GM19043 (cell line): ENCODE results near the gene KRT80.

Source experiments
- ATAC-seq: cut with Tn5 transposase; IDR thresholded peaks from one replicate; pipeline ENCODE4 v1.9.1; 2021; ENCODE audit warnings: low read depth; ENCODE audit not compliant: unreplicated experiment

KRT80 gene

GRCh38 chr12:52200086-52200780 lies 8.4 kb upstream of the KRT80 start:
- no peak for ATAC-seq

DNA sequence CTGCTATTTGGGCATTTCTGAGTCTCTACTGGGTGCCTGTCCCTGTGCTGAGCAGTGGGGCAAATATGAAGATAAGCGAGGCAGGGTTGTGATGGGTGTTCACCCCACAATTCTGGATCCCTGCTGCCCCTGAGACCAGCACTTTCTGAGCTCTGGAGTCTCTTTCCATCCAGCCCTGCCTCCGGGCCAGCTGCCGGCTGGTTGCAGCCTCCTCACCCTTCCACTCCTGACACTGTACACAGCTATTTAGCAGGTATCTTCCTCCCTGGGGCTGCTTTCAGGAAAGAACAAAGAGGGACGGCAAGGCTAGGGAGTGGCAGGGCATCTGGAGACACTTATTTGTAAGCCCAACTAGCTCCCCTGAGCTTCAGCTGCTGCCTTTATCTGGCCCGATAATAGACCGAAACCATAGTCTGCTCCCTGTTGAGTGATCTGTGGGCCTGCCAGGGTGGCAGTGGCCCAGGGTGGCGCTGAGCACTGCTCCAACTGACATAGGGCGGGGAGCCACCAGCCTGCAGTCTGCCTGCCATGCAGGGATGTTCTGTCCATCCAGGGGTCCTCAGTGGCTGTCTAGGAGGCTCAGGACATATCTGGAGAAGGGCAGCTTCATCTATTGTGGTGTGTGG lies 7.6 kb upstream of the KRT80 start:
- no peak for ATAC-seq

DNA sequence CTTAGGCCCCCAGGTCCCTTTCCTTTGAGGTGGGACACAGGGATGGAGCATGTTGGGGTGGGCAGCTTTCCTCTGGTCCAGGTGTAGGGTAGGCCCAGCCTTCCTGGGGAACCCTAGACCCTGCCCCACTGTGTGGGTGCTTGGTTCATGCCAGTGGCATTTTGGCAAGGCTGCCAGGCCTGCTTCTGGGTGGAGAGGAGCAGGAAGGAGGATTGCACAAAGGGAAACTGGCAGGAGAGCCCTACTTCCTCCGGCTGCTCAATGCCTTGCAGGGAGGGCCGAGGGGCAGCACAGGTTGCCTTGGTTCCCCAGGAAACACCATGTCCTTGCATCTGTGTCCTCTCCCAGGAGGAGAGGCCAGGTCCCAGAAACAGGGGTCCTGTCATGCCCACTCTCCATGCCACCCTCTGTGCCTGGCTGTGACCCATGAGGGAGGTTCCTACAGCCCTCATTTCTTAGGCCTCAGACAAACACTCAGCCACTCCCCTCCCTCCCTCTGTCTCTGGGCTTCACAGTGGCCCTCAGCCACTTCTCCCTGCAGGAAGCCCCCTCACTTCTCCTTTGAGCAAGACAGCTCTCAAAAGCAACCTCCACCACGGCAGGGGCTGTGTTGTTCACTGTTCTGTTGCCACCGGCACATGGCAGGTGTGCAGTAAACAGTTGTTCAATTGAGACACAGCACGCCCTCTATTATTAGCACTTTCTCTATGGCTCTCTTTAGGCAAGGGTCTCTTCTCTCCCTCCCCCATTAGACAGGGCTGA lies 6.8 kb upstream of the KRT80 start:
- no peak for ATAC-seq

GRCh38 chr12:52197371-52198231 lies 5.8 kb upstream of the KRT80 start:
- no peak for ATAC-seq

DNA sequence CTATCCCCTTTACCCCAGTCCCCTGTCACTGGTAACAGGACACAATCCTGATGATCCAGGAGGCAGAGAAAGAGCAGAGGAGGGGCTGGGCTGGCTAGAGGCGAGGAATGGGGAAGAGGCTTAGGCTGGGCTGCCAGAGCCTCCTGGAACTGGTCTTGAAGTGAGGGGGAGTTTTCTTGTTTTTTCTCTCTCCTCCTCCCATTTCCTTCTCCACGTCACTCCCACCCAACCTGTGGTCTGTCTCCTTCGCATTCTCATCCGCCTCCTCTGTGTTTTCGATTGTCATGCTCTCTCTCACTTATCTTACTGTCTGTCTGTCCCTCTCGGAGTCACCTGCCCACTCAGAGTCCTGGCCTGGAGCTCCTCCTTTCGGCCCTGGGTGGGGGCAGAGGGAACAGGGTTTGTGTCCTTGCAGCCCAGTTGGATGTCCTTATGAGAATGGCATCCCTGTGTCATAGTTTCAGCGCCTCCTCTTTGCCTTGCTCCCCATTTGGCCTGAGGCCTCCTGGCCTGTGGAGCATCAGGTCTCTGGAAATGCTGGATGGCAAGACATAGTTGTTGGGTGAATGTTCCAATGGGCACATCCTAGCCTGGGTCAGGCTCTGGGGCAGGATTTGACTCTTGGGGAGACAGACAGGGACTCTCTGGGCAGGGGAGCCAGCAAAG lies 3.4 kb upstream of the KRT80 start:
- no peak for ATAC-seq

DNA sequence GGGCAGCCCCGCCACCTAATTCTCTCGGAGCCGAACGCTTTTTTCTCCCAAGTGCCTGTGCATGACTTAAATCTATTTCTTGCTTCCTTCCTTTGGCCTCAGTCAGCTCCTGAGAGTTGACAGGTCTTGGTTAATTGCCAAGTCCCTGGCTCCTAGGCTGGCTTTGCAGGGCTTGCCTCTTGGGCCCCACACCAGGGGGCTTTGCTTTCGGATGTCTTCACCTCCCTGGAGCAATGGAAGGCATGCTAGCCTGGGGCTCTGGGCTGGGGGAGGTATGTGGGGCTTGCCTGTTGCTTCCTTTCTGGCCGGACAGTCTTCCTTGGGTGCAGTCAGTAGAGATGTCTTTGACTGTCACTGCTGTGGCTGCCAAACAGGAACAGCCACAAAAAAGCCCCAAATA lies 2.2 kb upstream of the KRT80 start:
- no peak for ATAC-seq

DNA sequence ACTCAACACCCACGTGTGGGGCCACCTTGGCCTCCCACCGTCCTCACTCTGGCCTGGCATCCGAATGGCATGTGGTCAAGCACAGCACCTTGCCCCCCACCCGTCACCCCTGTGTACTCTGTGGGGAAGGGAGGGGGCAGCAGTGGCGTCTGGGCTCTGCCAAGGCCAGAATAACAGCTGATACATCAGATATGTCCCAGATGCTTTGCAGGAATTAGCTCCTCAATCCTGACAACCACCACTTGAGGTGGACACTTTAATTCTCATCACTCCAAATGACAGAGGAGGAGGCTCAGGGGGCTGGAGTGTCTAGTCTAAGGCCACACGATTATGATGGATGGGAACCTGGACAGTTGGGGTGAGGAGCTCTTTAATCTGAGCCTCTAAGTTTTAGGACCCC lies 1.7 kb upstream of the KRT80 start:
- no peak for ATAC-seq

DNA sequence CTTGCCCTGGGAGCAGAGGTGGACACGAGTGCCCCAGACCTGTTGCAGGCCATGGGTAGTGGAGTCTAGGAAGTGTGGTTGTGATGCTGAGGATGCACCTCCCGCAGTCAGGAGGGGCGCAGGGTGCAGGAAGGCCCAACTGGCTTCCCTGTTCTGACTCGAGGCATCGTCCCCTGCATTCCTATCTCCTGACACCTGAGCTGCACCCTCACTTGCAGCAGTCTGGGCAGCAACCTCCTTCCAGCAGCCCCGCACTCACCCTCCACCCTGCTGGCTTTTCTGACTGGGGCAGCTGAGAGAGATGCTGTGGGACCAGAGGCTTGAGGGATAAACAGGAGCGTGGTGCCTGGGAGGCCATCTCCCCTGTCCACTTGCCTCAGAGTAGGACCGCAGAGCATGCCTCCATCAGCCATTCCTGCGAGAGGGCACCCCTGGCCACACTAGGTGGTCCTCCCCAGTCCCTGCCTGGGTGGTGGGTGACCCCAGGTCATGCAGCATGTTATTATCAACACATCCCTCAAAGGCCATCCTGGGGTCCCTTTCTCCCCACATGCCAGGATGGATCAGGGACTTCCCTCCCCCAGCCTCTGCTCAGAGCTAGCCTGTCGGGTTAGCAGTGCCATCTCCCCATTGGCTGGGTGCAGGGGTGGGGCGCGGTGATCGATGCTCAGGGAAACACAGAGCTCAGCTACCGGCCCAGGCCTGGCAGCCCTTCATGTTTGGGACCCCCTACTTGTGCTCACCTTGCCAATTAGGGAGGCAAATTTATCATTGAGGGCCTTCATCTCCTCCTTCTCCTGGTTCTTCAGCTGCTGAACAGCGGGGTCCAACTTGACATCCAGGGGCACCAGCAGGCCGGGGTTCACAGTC lies 719 bp downstream of the KRT80 start:
- ATAC-seq, result no peak

DNA sequence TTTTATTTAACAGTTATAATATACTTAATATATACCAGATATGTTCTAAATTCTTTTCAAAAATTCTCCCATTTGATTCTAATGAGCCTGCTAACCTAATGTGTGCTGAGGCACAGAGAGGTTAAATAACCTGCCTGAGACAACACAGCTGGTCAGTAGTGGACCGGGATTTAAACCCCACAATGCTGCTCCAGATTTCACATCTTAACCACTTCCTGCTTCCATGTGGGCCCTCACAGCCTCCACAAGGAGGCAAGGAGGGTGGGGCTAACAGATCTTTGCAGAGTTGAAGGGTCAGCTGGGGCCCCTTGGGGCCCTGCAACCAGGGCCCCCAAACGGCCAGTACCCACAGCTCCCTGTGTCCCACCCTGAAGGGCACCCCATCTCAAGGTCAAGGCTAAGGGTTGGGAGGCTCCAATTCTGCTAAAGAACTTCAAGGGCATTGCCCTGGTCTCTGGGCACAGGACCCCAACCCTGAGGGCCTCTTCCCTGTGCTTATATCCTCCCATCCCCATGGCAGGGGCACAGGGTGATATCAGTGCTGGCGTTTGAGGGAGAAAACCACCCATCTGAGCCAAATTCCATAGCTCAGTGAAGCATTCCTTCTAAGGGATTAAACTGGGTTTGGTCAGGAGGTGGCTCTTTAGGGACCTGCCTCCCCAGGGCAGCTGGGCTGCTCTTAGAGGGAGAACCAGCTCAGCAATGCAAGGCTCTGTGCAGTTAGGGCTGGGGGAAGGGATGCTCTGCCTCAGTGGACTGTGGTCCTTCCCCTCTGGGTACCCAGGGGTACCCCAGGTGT lies 2.2 kb downstream of the KRT80 start:
- no peak for ATAC-seq

DNA sequence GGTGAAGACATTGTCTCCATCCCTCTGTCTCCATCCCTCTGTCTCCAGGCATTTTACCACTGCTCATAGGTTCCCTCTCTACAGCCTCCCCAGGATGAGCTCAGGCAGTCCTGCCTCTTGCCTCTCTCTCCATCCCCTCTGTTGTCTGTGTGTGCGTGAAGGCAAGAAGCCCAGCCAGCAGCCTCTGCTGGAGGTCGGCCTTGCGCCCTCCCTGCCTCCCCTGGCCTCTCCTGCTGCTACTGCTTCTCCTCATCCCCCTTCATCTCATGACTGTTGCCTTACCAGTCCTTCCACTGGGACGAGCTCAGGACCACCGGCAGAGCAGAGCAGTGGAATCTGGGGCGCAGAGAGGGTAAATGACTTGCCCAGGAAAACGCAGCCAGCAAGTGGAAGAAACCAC lies 3.2 kb downstream of the KRT80 start:
- ATAC-seq, result no peak

- no peak for ATAC-seq
Observed at GRCh38 chr12:52187640-52188039, 4.2 kb downstream of the KRT80 start.

DNA sequence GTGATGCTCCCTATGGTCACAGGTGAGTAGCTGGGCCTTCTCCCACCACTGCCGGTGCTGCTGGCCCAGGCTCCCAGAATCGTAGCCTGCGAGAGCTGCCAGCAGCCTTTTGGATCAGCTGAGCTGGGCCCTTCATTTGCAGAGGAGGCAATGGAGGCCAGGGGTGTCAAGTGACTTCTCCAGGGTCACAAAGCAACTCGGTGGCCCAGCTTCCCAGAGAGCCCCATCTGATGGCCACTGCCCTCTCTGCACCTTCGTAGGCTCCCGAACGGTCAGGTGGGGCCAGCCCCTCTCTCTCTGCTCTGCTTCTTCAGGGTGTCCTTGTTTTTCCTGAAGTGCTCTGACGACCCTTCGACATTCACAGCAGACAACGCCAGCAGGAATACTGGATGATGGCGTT lies 4.6 kb downstream of the KRT80 start:
- no peak for ATAC-seq

DNA sequence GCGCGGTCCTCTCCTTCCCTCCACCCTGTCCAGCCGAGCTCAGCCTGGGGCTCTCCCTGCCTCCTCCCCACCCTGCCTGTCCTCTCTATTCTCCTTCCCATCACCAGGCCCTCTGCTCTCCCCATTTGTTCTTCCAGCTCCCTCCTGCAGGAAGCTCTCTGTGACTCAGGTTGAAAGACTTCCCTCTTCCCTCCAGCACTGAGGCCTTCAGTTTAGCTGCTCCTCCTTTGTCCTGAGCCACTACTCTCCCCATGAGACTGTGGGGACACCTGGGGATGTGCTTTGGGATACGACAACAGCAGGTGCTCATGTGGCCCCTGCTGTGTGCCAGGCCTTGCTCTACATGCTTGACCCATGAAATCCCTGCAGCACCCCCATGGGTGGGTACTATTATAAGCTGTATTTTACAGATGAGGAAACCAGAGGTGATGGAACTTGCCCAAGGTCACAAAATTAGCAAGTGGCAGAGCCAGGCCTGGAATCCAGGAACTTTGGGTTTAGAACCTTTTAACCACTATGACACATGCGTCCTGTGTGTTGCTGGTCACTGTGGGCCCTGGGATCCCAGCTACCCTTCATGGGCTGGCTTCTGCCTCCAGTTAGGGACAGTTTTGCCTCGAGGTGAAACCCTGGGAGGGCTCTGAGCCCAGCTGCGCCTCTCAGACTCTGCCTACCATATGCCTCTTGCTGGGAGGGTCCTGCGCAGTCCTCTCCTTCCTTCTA lies 5.5 kb downstream of the KRT80 start:
- ATAC-seq, result no peak

DNA sequence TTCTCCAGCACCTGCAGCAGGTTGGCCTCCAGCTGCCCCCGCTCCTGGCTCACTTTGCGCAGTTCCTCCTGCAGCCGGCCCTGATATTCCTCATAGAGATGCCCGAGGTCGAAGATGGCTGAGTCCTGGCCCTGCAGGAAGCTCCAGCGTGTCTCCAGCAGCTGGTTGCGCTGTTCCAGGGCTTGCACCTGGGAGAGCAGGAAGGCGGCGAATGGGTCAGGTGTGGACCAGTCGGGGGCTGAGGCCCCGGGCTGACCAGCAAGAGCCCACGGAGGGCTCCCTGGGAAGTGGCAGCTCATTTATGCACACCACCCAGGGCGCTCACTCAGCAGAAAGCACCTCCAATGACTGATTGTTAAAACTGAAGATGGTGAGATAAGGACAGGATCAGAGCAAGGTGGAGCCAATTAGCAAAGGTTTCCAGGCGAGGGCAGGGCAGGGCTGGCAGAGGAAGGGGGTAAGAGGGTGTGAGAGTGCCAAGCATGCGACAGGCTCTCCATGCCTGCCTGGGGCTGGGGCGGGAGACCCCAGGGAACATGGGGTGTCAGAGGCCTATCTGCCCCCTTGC lies 6.3 kb downstream of the KRT80 start:
- ATAC-seq, result no peak

DNA sequence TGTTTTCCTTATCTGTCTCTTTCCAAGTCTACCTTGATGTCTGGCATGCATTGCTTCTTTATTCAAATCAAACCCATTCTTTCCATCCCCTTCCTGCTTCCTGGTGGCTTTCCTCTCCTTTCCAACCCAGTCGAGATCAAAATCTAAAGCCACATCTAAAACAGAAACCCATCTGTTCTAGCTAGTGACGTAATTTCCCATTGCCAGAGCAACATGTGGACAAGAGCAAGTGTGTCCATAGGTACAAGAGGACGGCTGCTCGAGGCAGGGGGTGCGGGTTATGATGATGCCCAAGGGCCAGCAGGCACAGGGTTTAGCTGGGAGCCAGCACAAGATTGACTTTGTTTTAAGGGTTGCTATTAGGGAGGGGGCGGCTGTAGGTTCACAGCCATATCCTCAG lies 7.0 kb downstream of the KRT80 start:
- ATAC-seq, result no peak

- no peak for ATAC-seq
Observed at GRCh38 chr12:52183971-52184370, 7.8 kb downstream of the KRT80 start.

GRCh38 chr12:52183544-52183910 lies 8.3 kb downstream of the KRT80 start:
- ATAC-seq, result no peak
